Spleen (tissue), 11 donors: Measurements from ENCODE around the gene SLC16A3. TPM values are rescaled to one million over a fixed set of nuclear protein-coding genes. Genes with fewer than 3 reads are reported as not detected.

Source experiments
- DNase-seq: peaks from one replicate; pipeline ENCODE4 v3.0.0-alpha.2; 2020
- H3K27ac ChIP-seq, 8 donors: fragments of 200-600 bp; sonication (generic) in 7 of 8; 1 replicate in 4 of 8; 2 replicates in 4 of 8; pipeline versions ENCODE4 v1.5.0 to v1.8.0; 2016 to 2021; ENCODE audit warnings: inconsistent platforms in 4 of 8, mild to moderate bottlenecking in 4 of 8, moderate library complexity in 1 of 8
- H3K27me3 ChIP-seq, 7 donors: fragments of 200-600 bp; sonication (generic) in 6 of 7; replicated peaks in 1 of 7; 1 replicate in 4 of 7; 2 replicates in 3 of 7; pipeline versions ENCODE4 v1.5.0 to v1.8.0; 2016 to 2021; ENCODE audit warnings: inconsistent platforms in 3 of 7, mild to moderate bottlenecking in 1 of 7
- H3K36me3 ChIP-seq, 6 donors: fragments of 200-600 bp; sonication (generic) in 5 of 6; 1 replicate in 4 of 6; 2 replicates in 2 of 6; pipeline versions ENCODE4 v1.5.0 to v1.8.0; 2016 to 2021; ENCODE audit warnings: inconsistent platforms in 2 of 6
- H3K4me1 ChIP-seq, 6 donors: fragments of 200-600 bp; sonication (generic) in 5 of 6; 1 replicate in 3 of 6; 2 replicates in 3 of 6; pipeline versions ENCODE4 v1.5.0 to v1.8.0; 2016 to 2021; ENCODE audit warnings: inconsistent platforms in 3 of 6
- H3K4me3 ChIP-seq, 8 donors: fragments of 200-600 bp; sonication (generic) in 7 of 8; 1 replicate in 4 of 8; 2 replicates in 4 of 8; pipeline versions ENCODE4 v1.5.0 to v1.8.0; 2016 to 2021; ENCODE audit warnings: inconsistent platforms in 4 of 8, mild to moderate bottlenecking in 4 of 8, moderate library complexity in 2 of 8
- H3K9me3 ChIP-seq, 8 donors: fragments of 200-600 bp; sonication (generic) in 7 of 8; 1 replicate in 4 of 8; 2 replicates in 4 of 8; pipeline versions ENCODE4 v1.5.0 to v1.8.0; 2016 to 2021; ENCODE audit warnings: inconsistent platforms in 4 of 8
- CTCF ChIP-seq, 11 experiments: fragments of 200-600 bp in 7 of 11; fragments of 450-650 bp in 4 of 11; sonication (generic) in 4 of 11; IDR thresholded peaks in 8 of 11; conservative IDR thresholded peaks in 3 of 11; 1 replicate in 7 of 11; 2 replicates in 4 of 11; pipeline versions ENCODE4 v1.4.0 to v1.8.0; 2016 to 2021; ENCODE audit warnings: antibody characterized with exemption in 11 of 11, inconsistent platforms in 4 of 11, mild to moderate bottlenecking in 1 of 11
- POLR2A ChIP-seq, 3 donors: fragments of 450-650 bp; IDR thresholded peaks; one replicate each; pipeline ENCODE4 v1.5.1; 2017; ENCODE audit warnings: antibody characterized with exemption in 3 of 3, mild to moderate bottlenecking in 1 of 3
- POLR2AphosphoS5 ChIP-seq, 3 donors: sonication (generic); formaldehyde crosslinking; IDR thresholded peaks; one replicate each; pipeline ENCODE4 v1.5.1; 2017; ENCODE audit warnings: antibody characterized with exemption in 3 of 3
- WGBS, 5 donors: extraction: QIAGEN DNeasy Blood & Tissue Kit in 3 of 5; methylation state at CpG; one replicate each; pipeline versions ENCODE4 v1.1.5 to v1.1.7; 2013 to 2018; 5-methylcytosine and 5-hydroxymethylcytosine counted together
- intact Hi-C: fragments of 100-400 bp; cut with DNase I; formaldehyde crosslinking; loops from one replicate; pipeline ENCODE4 v1.15.0; 2023; ENCODE audit warnings: low total_unique reads
- polyA plus RNA-seq, 3 donors: library from polyadenylated mRNA; stranded (reverse); fragments of 200-250 nt; gene quantifications; one replicate each; pipeline ENCODE4 v1.2.1, GENCODE V29; 2013
- total RNA-seq, 7 donors: library from RNA; depleted of rRNA in 3 of 7; stranded (reverse); fragments of >200 nt in 3 of 7; fragmentation: NEBNext Ultra II Directional in 4 of 7; extraction: Animal tissue kit (Norgen Biotek cat#: 25700) in 4 of 7; gene quantifications; one replicate each; pipeline versions ENCODE4 v1.1.0 to v1.2.1, GENCODE V29; 2016 to 2021
- donor health status: healthy with polysubstance abuse.
- donor health status: DM: no; HTN: no; CAD: no; lungs with moderate emphysema.
- donor health status: DM: no; HTN: no; CAD: no.
- donor health status: Bipolar disorder and iron deficiency.
- donor health status: healthy.
- donor health status: DM: no; HTN: no; CAD: no.
- donor health status: DM: yes; HTN: yes; CAD: no.

The SLC16A3 gene
- total and polyA plus RNA-seq, 10 donors, result 11.1 to 185 (median 74.0) TPM

GRCh38 chr17:82238472-82239201, 9.8 kb downstream of the SLC16A3 start:
- WGBS, 5 donors, result 25 to 46% (median 30%) methylated on average over 20 to 33 of the region's 33 CpGs
- Histone ChIP-seq H3K4me1 (peaks cover 50 to 100% (median 91%) of the 10 kb centered on the region in 6 donors), H3K9me3 (no peaks in the 10 kb centered on the region), H3K27me3 (no peaks in the 10 kb centered on the region), H3K36me3 (peaks cover 5 to 93% (median 39%) of the 10 kb centered on the region in 6 donors), H3K27ac (peak overlapping the region; percentile 29 to 100 (median 74)), H3K4me3 (peak overlapping the region in 6 of 8 donors; percentile 12 to 53 (median 18))
- TF ChIP-seq CTCF (IDR thresholded peaks at IDR 0.05 in 8 of 11, conservative IDR thresholded peaks at IDR 0.05 in 3 of 11), result no peak
- peak; percentile 74 to 77 (median 75) for TF ChIP-seq POLR2AphosphoS5 (IDR thresholded peaks at IDR 0.05)
- peak in 1 of 3 donors; percentile 3 for TF ChIP-seq POLR2A (IDR thresholded peaks at IDR 0.05)
- intact Hi-C loops, result loop anchor here (5.0 kb wide), 1 partner anchor 84 kb away; no protein-coding TSS in a partner anchor
- peak; percentile 90 for DNase-seq

GRCh38 chr17:82239401-82239925, 10.6 kb downstream of the SLC16A3 start:
- Histone ChIP-seq H3K36me3 (peaks cover 8 to 99% (median 47%) of the 10 kb centered on the region in 6 donors), H3K9me3 (no peaks in the 10 kb centered on the region), H3K27me3 (no peaks in the 10 kb centered on the region), H3K4me1 (peaks cover 50 to 100% (median 86%) of the 10 kb centered on the region in 6 donors), H3K4me3 (peak overlapping the region in 2 of 8 donors; percentile 13 to 53), H3K27ac (peak overlapping the region; percentile 29 to 100 (median 76))
- 69 to 83% (median 74%) methylated on average over 13 to 17 of the region's 17 CpGs for WGBS, 5 donors
- intact Hi-C loops, result loop anchor here (5.0 kb wide), 1 partner anchor 83 kb away; no protein-coding TSS in a partner anchor
- no peak for TF ChIP-seq POLR2A (IDR thresholded peaks at IDR 0.05)
- peak in 1 of 3 donors; percentile 19 for TF ChIP-seq POLR2AphosphoS5 (IDR thresholded peaks at IDR 0.05)
- no peak for TF ChIP-seq CTCF (IDR thresholded peaks at IDR 0.05 in 8 of 11, conservative IDR thresholded peaks at IDR 0.05 in 3 of 11)
- no peak for DNase-seq

GRCh38 chr17:82239926-82240505, 11.2 kb downstream of the SLC16A3 start:
- no peak overlapping the region for H3K4me3 ChIP-seq
- no peaks in the 10 kb centered on the region for H3K9me3 ChIP-seq
- TF ChIP-seq POLR2AphosphoS5 (IDR thresholded peaks at IDR 0.05) (peak in 2 of 3 donors; percentile 43 to 69), POLR2A (IDR thresholded peaks at IDR 0.05) (no peak)
- DNase-seq, result peak; percentile 80
- peaks cover 8 to 99% (median 52%) of the 10 kb centered on the region in 6 donors for H3K36me3 ChIP-seq
- H3K27ac ChIP-seq, result peak overlapping the region in 6 of 8 donors; percentile 61 to 100 (median 80)
- H3K27me3 ChIP-seq, result no peaks in the 10 kb centered on the region
- intact Hi-C loops, result loop anchor here (5.0 kb wide), 1 partner anchor 82 kb away; no protein-coding TSS in a partner anchor
- peaks cover 50 to 98% (median 84%) of the 10 kb centered on the region in 6 donors for H3K4me1 ChIP-seq
- 46 to 90% (median 83%) methylated on average over 7 to 22 of the region's 22 CpGs for WGBS, 5 donors

GRCh38 chr17:82240506-82241182, 11.8 kb downstream of the SLC16A3 start:
- Histone ChIP-seq H3K36me3 (peaks cover 8 to 99% (median 59%) of the 10 kb centered on the region in 6 donors), H3K4me3 (peak overlapping the region in 1 of 8 donors; percentile 4), H3K9me3 (no peaks in the 10 kb centered on the region), H3K27ac (peak overlapping the region; percentile 15 to 100 (median 76)), H3K27me3 (no peaks in the 10 kb centered on the region), H3K4me1 (peaks cover 50 to 98% (median 83%) of the 10 kb centered on the region in 6 donors)
- WGBS, 5 donors, result 55 to 69% (median 61%) methylated on average over 12 to 20 of the region's 20 CpGs
- intact Hi-C loops, result no loop called here
- TF ChIP-seq CTCF (IDR thresholded peaks at IDR 0.05 in 8 of 11, conservative IDR thresholded peaks at IDR 0.05 in 3 of 11), result no peak
- peak in 2 of 3 donors; percentile 44 to 45 for TF ChIP-seq POLR2AphosphoS5 (IDR thresholded peaks at IDR 0.05)
- TF ChIP-seq POLR2A (IDR thresholded peaks at IDR 0.05), result no peak
- DNase-seq, result peak; percentile 75
